Upper lobe of left lung (tissue), 4 donors: ENCODE results near the gene TMEM271.

Experiments
- POLR2A ChIP-seq, 4 donors: fragments of 450-650 bp; IDR thresholded peaks; one replicate each; pipeline ENCODE4 v1.5.1; 2016 to 2017; ENCODE audit warnings: antibody characterized with exemption in 4 of 4, mild to moderate bottlenecking in 2 of 4
- POLR2AphosphoS5 ChIP-seq, 2 donors: sonication (generic); formaldehyde crosslinking; IDR thresholded peaks; one replicate each; pipeline ENCODE4 v1.5.1; 2017; ENCODE audit warnings: antibody characterized with exemption in 2 of 2
- TF ChIP-seq, protein P1 (sequence below), 6 experiments: fragments of 450-650 bp in 4 of 6; fragments of 200-600 bp in 2 of 6; sonication (generic) in 2 of 6; IDR thresholded peaks; one replicate each; pipeline ENCODE4 v1.5.1; 2016 to 2019; ENCODE audit warnings: antibody characterized with exemption in 6 of 6

DNA sequence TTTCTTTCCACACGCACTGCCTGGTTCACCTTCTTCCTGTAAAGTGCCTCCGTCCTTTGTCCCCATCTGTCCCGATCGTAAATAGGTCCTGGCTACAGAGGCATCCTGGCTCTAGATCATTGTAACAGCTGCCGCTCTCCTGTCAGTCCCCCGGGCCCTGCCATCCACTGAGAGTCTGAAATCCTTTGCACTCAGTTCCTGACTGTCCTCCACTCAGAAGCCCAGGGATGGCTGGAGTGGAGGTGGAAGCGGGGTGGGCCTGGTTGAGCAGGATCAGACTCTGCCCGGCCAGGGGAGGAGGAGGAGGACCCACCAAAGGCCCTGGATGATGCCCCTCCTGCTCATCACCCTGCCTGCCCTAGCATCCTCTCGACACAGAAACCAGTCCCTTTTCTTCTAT is 47.3 kb downstream of the TMEM271 start:
- TF ChIP-seq, protein P1, sequence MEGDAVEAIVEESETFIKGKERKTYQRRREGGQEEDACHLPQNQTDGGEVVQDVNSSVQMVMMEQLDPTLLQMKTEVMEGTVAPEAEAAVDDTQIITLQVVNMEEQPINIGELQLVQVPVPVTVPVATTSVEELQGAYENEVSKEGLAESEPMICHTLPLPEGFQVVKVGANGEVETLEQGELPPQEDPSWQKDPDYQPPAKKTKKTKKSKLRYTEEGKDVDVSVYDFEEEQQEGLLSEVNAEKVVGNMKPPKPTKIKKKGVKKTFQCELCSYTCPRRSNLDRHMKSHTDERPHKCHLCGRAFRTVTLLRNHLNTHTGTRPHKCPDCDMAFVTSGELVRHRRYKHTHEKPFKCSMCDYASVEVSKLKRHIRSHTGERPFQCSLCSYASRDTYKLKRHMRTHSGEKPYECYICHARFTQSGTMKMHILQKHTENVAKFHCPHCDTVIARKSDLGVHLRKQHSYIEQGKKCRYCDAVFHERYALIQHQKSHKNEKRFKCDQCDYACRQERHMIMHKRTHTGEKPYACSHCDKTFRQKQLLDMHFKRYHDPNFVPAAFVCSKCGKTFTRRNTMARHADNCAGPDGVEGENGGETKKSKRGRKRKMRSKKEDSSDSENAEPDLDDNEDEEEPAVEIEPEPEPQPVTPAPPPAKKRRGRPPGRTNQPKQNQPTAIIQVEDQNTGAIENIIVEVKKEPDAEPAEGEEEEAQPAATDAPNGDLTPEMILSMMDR (IDR thresholded peaks at IDR 0.05), result no peak
- TF ChIP-seq POLR2A (IDR thresholded peaks at IDR 0.05), result no peak
- TF ChIP-seq POLR2AphosphoS5 (IDR thresholded peaks at IDR 0.05), result no peak
